Hepatocyte (in vitro differentiated cells): Measurements from ENCODE around the gene MACROD2. TPM values are rescaled to one million over a fixed set of nuclear protein-coding genes. Genes with fewer than 3 reads are reported as not detected.

ENCODE experiments used
- DNase-seq: peaks from one replicate; pipeline ENCODE4 v3.0.0-alpha.2; 2016; ENCODE audit warnings: low spot score
- H2AFZ ChIP-seq: fragments of 200-600 bp; sonication (generic); 2 replicates; pipeline ENCODE4 v1.6.0; 2016; ENCODE audit warnings: antibody characterized with exemption, mild to moderate bottlenecking
- H3K27ac ChIP-seq: fragments of 200-600 bp; sonication (generic); 2 replicates; pipeline ENCODE4 v1.5.1; 2016; ENCODE audit warnings: mild to moderate bottlenecking
- H3K27me3 ChIP-seq: fragments of 200-600 bp; sonication (generic); 2 replicates; pipeline ENCODE4 v1.6.1; 2016
- H3K36me3 ChIP-seq: fragments of 200-600 bp; sonication (generic); replicated peaks from 2 replicates; pipeline ENCODE4 v1.5.1; 2016; ENCODE audit warnings: low read depth; ENCODE audit not compliant: insufficient read depth
- H3K4me1 ChIP-seq: fragments of 200-600 bp; sonication (generic); 2 replicates; pipeline ENCODE4 v1.5.1; 2016; ENCODE audit warnings: mild to moderate bottlenecking, moderate library complexity; ENCODE audit not compliant: insufficient read depth
- H3K4me2 ChIP-seq: fragments of 200-600 bp; sonication (generic); 2 replicates; pipeline ENCODE4 v1.6.0; 2016
- H3K4me3 ChIP-seq: fragments of 200-600 bp; sonication (generic); 2 replicates; pipeline ENCODE4 v1.5.1; 2016; ENCODE audit warnings: mild to moderate bottlenecking
- H3K79me2 ChIP-seq: fragments of 200-600 bp; sonication (generic); 2 replicates; pipeline ENCODE4 v1.6.0; 2017; ENCODE audit warnings: mild to moderate bottlenecking
- H3K9me2 ChIP-seq: fragments of 200-600 bp; sonication (generic); replicated peaks from 2 replicates; pipeline ENCODE4 v1.6.0; 2017; ENCODE audit warnings: mild to moderate bottlenecking; ENCODE audit not compliant: insufficient read depth
- H3K9me3 ChIP-seq: fragments of 200-600 bp; sonication (generic); 2 replicates; pipeline ENCODE4 v1.5.1; 2016; ENCODE audit warnings: low read depth, mild to moderate bottlenecking
- H4K20me1 ChIP-seq: fragments of 200-600 bp; sonication (generic); 2 replicates; pipeline ENCODE4 v1.6.0; 2016; ENCODE audit warnings: mild to moderate bottlenecking; ENCODE audit not compliant: insufficient read depth, poor library complexity, severe bottlenecking
- CTCF ChIP-seq: fragments of 200-600 bp; sonication (generic); IDR thresholded peaks from 2 replicates; pipeline ENCODE4 v1.5.1; 2016; ENCODE audit warnings: antibody characterized with exemption, mild to moderate bottlenecking; ENCODE audit not compliant: poor library complexity
- EZH2 ChIP-seq: fragments of 200-600 bp; sonication (generic); IDR thresholded peaks from 2 replicates; pipeline ENCODE4 v1.6.1; 2016; ENCODE audit warnings: antibody characterized with exemption, mild to moderate bottlenecking, borderline replicate concordance
- EZH2phosphoT487 ChIP-seq: fragments of 200-600 bp; sonication (generic); IDR thresholded peaks from one replicate; pipeline ENCODE4 v1.6.1; 2018; ENCODE audit warnings: antibody characterized with exemption, mild to moderate bottlenecking, low read depth, moderate library complexity; ENCODE audit not compliant: unreplicated experiment, severe bottlenecking
- WGBS: methylation state at CpG from one replicate; pipeline ENCODE4 v1.1.6; 2016; ENCODE audit warnings: low lambda C conversion rate; ENCODE audit errors: missing lambda C conversion rate; 5-methylcytosine and 5-hydroxymethylcytosine counted together
- polyA plus RNA-seq: library from polyadenylated mRNA; unstranded; fragments of >200 nt; fragmentation: Nextera tagmentation; extraction: Ambion mirVana; gene quantifications from 2 replicates; pipeline ENCODE4 v1.2.1, GENCODE V29; 2016
- total RNA-seq: library from RNA; depleted of rRNA; stranded (reverse); fragments of >200 nt; gene quantifications from 2 replicates; pipeline ENCODE4 v1.2.3, GENCODE V29; 2014

Gene MACROD2
- total and polyA plus RNA-seq, 2 experiments from 2014 or later, result 2.4 to 3.1 TPM

- no peaks in the 10 kb centered on the region for H3K36me3 ChIP-seq
- TF ChIP-seq EZH2phosphoT487 (no peak), CTCF (no peak), EZH2 (no peak)
- H3K4me3 ChIP-seq, result no peak overlapping the region
- H3K27me3 ChIP-seq, result no peaks in the 10 kb centered on the region
- H3K4me2 ChIP-seq, result no peak overlapping the region
- H3K79me2 ChIP-seq, result no peaks in the 10 kb centered on the region
- whole genome bisulfite sequencing, result 92% methylated on average over 2 of the region's 2 CpGs
- no peaks in the 10 kb centered on the region for H3K9me3 ChIP-seq
- no peak overlapping the region for H2AFZ ChIP-seq
- H3K27ac ChIP-seq, result no peak overlapping the region
- no peak for DNase-seq
- no peaks in the 10 kb centered on the region for H3K9me2 ChIP-seq
- H4K20me1 ChIP-seq, result no peaks in the 10 kb centered on the region
- no peaks in the 10 kb centered on the region for H3K4me1 ChIP-seq
Observed at GRCh38 chr20:15836634-15837033, 1841.3 kb downstream of the MACROD2 start.

- H3K36me3 ChIP-seq, result no peaks in the 10 kb centered on the region
- H4K20me1 ChIP-seq, result no peaks in the 10 kb centered on the region
- TF ChIP-seq CTCF, result no peak
- no peak for TF ChIP-seq EZH2phosphoT487
- no peak for TF ChIP-seq EZH2
- no peak for DNase-seq
- H3K27ac ChIP-seq, result no peak overlapping the region
- no peaks in the 10 kb centered on the region for H3K9me2 ChIP-seq
- no peak overlapping the region for H3K4me2 ChIP-seq
- no peak overlapping the region for H2AFZ ChIP-seq
- H3K4me1 ChIP-seq, result no peaks in the 10 kb centered on the region
- 93% methylated on average over 3 of the region's 3 CpGs for WGBS
- no peak overlapping the region for H3K4me3 ChIP-seq
- no peaks in the 10 kb centered on the region for H3K79me2 ChIP-seq
- no peaks in the 10 kb centered on the region for H3K27me3 ChIP-seq
- H3K9me3 ChIP-seq, result no peaks in the 10 kb centered on the region
Observed at GRCh38 chr20:15837563-15837962, 1842.2 kb downstream of the MACROD2 start.

GRCh38 chr20:15838466-15838865 is 1843.2 kb downstream of the MACROD2 start:
- Histone ChIP-seq H3K79me2 (no peaks in the 10 kb centered on the region), H3K36me3 (no peaks in the 10 kb centered on the region), H3K9me2 (no peaks in the 10 kb centered on the region), H3K4me1 (no peaks in the 10 kb centered on the region), H3K9me3 (no peaks in the 10 kb centered on the region), H4K20me1 (no peaks in the 10 kb centered on the region), H2AFZ (no peak overlapping the region), H3K27me3 (no peaks in the 10 kb centered on the region), H3K4me3 (no peak overlapping the region), H3K4me2 (no peak overlapping the region), H3K27ac (no peak overlapping the region)
- TF ChIP-seq EZH2phosphoT487, result no peak
- TF ChIP-seq CTCF, result no peak
- no peak for TF ChIP-seq EZH2
- DNase-seq, result no peak
- 82% methylated on average over 2 of the region's 2 CpGs for WGBS
